Measurements from ENCODE around the gene NFATC1. TPM values are rescaled to one million over a fixed set of nuclear protein-coding genes. Genes with fewer than 3 reads are reported as not detected.

NFATC1 gene
- total RNA-seq, 5 donors from 2014 or later (not counting 1 experiment from before 2014, with no cell fraction given): 58.1 to 108 (median 66.0) TPM

DNA sequence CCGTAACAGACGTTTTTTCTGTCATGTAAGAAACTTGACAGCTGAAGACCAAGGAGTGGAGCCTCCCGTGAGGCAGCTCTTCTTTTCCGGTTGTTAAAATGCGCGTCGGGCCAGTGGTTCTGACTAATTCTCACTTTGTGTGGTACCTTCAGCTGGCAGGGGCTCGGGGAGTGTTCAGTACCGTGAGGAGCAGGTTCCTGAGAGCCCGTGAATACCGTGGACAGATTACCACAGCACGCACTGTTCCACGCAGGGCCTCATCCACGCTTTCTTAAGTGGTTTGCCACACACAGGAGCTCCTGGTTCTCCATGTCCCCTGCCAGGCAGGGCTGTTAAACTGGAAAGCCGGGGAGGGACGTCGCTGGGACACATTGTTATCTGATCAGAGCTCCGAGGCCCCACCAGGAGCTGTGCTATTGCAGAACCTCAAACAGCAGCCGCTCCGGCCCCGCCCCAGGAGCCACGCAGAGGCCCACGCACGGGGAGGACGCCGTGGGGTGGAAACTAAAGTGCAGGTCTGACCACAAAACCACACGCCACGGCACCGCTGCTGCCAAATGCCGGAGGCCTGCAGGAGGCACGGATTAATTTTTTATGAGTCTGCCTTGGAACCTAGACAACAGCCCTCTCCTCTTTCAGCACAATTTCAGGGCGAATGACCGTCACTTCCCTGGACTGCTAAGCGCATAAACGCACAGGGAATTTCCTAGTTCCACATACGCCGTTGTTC is 43.3 kb downstream of the NFATC1 start:
- ATAC-seq (replicated peaks in 1 of 4): peak in 2 of 4 experiments; percentile 32 to 68
- H3K4me1 Mint-ChIP-seq: peaks cover 35 to 56% (median 39%) of the 10 kb centered on the region in 3 donors
- WGBS (ENCODE audit: insufficient coverage): 54% methylated on average over 36 of the region's 37 CpGs

DNA sequence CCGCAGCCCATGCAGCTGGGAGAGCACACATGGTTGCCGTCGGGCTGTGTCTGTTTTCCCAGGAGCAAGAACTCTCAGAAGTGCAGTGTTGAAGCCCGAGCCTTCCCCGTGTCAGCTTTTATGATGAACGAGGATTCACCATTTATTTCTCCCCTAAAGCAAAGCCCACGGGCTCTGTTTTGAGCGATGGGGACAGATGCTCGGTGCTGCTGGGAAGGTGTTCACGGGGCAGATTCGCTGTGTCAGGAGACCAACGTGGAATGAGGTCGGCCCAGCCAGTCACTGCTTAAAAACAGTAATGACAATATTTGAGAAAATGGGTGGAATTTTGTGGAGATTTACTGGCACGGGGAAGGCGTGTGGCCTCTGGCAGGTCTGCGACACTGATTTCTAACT is 43.9 kb downstream of the NFATC1 start:
- Mint-ChIP-seq H3K36me3 (peaks cover 19% of the 10 kb centered on the region), H3K4me1 (peaks cover 34 to 52% (median 38%) of the 10 kb centered on the region in 3 donors), H3K27me3 (no peaks in the 10 kb centered on the region), H3K27ac (peak overlapping the region in 1 of 2 donors; percentile 73), H3K4me3 (no peak overlapping the region), H3K9me3 (no peaks in the 10 kb centered on the region)
- Histone ChIP-seq H3K9me3 (no peaks in the 10 kb centered on the region), H3K4me3 (ENCODE audit: control insufficient read depth in 1 of 2, extremely low read depth in 1 of 2, low read length in 1 of 2) (no peak overlapping the region), H3K36me3 (ENCODE audit: control insufficient read depth in 2 of 2, extremely low read depth in 1 of 2, insufficient read depth in 1 of 2, low read length in 1 of 2) (peaks cover 11 to 18% of the 10 kb centered on the region in 2 donors), H3K4me1 (ENCODE audit: control insufficient read depth in 1 of 2, extremely low read depth in 1 of 2, insufficient read depth in 2 of 2, low read length in 2 of 2) (peaks cover 0 to 53% of the 10 kb centered on the region in 2 experiments), H3K27me3 (replicated peaks in 1 of 2; ENCODE audit: control insufficient read depth in 2 of 2, extremely low read depth in 1 of 2, insufficient read depth in 2 of 2, low read length in 1 of 2) (no peaks in the 10 kb centered on the region), H3K27ac (ENCODE audit: low read length) (no peak overlapping the region)
- POLR2A ChIA-PET: no interaction called here
- DNase-seq: no peak
- CTCF ChIA-PET: no interaction called here
- no peak for ATAC-seq (replicated peaks in 1 of 4)
- 89% methylated on average over 6 of the region's 16 CpGs for WGBS (ENCODE audit: insufficient coverage)

More for the DNA sequence above, 43.3 kb downstream of the NFATC1 start:
- Mint-ChIP-seq H3K27ac (peak overlapping the region; percentile 43 to 73), H3K9me3 (no peaks in the 10 kb centered on the region), H3K4me3 (peak overlapping the region in 1 of 3 donors; percentile 45), H3K36me3 (peaks cover 19% of the 10 kb centered on the region), H3K27me3 (no peaks in the 10 kb centered on the region)
- DNase-seq: peak; percentile 3 to 64 (median 36)
- no peaks in the 10 kb centered on the region for H3K9me3 ChIP-seq
- H3K4me1 ChIP-seq (ENCODE audit: control insufficient read depth in 1 of 2, extremely low read depth in 1 of 2, insufficient read depth in 2 of 2, low read length in 2 of 2): peaks cover 0 to 54% of the 10 kb centered on the region in 2 experiments
- H3K4me3 ChIP-seq (ENCODE audit: control insufficient read depth in 1 of 2, extremely low read depth in 1 of 2, low read length in 1 of 2): no peak overlapping the region
- ChIA-PET CTCF (no interaction called here), POLR2A (no interaction called here)
- H3K27ac ChIP-seq (ENCODE audit: low read length): no peak overlapping the region
- H3K36me3 ChIP-seq (ENCODE audit: control insufficient read depth in 2 of 2, extremely low read depth in 1 of 2, insufficient read depth in 1 of 2, low read length in 1 of 2): peaks cover 11 to 23% of the 10 kb centered on the region in 2 donors
- H3K27me3 ChIP-seq (replicated peaks in 1 of 2; ENCODE audit: control insufficient read depth in 2 of 2, extremely low read depth in 1 of 2, insufficient read depth in 2 of 2, low read length in 1 of 2): no peaks in the 10 kb centered on the region

DNA sequence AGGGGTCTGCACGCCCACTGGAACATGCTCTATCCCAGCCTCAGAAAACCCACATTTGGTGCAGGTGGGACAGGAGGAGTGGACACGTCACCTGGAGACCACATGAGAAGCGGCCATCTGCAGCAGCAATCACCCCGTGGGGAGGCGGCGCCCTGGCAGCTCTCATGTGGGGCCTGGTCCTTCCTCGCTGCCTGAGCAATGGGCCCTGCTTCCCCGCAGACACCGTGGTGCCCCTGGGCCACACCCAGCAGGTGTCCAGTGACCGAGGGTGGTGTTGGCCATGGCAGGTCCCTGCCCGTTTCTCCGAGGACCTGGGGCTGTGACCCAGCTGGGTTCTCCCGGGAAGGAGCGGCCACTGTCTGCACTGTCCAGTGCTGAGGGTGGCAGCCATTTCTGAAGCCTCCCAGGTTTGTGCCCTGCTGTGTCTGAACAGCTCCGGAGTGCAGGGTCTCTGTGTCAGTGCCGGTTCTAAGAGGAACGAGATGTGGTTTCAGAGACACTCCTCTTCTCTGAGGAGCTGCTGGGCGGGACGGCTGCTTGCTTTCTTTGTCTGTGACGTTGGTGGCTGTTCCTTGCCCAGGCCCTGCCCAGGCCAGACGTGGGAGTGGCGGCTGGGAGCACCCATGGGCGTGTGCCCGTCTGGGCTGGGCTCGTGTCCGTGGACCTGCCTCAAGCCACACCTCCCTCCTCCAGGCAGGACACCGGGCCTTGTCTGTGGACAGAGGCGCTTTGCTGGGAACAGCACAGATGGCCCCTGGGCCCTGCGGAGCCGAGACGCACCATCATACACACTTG is 44.8 kb downstream of the NFATC1 start:
- H3K9me3 Mint-ChIP-seq: no peaks in the 10 kb centered on the region

DNA sequence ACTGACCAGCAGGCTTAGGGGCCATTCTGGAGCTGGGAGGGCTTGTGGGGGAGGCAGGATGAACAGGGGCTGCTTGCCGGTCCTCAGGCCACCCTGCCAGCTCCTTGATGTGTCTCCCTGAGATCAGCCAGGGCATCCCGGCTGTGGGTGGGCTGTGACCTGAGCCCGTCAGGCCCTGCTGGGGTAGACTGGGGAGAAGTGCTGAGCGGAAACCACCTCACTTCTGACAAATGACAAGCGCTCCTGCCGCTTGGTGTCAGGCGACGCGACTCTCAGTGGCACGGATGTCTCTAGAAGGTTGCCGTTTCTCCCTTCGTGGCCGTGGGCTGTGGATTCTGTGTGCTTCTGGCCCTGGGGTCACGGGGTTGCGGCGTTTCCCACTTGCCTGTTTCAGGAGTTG is 45.7 kb downstream of the NFATC1 start:
- no peaks in the 10 kb centered on the region for H3K9me3 ChIP-seq
- Mint-ChIP-seq H3K4me1 (peaks cover 21 to 43% (median 33%) of the 10 kb centered on the region in 3 donors), H3K27ac (no peak overlapping the region), H3K9me3 (no peaks in the 10 kb centered on the region), H3K36me3 (peaks cover 10% of the 10 kb centered on the region), H3K27me3 (no peaks in the 10 kb centered on the region), H3K4me3 (no peak overlapping the region)
- WGBS (ENCODE audit: insufficient coverage): 94% methylated on average over 15 of the region's 16 CpGs
- POLR2A ChIA-PET: no interaction called here
- ATAC-seq (replicated peaks in 1 of 4) (no peak), DNase-seq (no peak)
- no peak overlapping the region for H3K27ac ChIP-seq (ENCODE audit: low read length)
- no peak overlapping the region for H3K4me3 ChIP-seq (ENCODE audit: control insufficient read depth in 1 of 2, extremely low read depth in 1 of 2, low read length in 1 of 2)
- peaks cover 0 to 43% of the 10 kb centered on the region in 2 experiments for H3K4me1 ChIP-seq (ENCODE audit: control insufficient read depth in 1 of 2, extremely low read depth in 1 of 2, insufficient read depth in 2 of 2, low read length in 2 of 2)
- CTCF ChIA-PET: no interaction called here
- H3K27me3 ChIP-seq (replicated peaks in 1 of 2; ENCODE audit: control insufficient read depth in 2 of 2, extremely low read depth in 1 of 2, insufficient read depth in 2 of 2, low read length in 1 of 2): no peaks in the 10 kb centered on the region
- peaks cover 10 to 11% of the 10 kb centered on the region in 2 donors for H3K36me3 ChIP-seq (ENCODE audit: control insufficient read depth in 2 of 2, extremely low read depth in 1 of 2, insufficient read depth in 1 of 2, low read length in 1 of 2)

More for the DNA sequence above, 44.8 kb downstream of the NFATC1 start:
- H3K9me3 ChIP-seq: no peaks in the 10 kb centered on the region
- DNase-seq: peak in 2 of 35 experiments; percentile 3 to 37
- H3K36me3 ChIP-seq (ENCODE audit: control insufficient read depth in 2 of 2, extremely low read depth in 1 of 2, insufficient read depth in 1 of 2, low read length in 1 of 2): peaks cover 11 to 13% of the 10 kb centered on the region in 2 donors
- no peaks in the 10 kb centered on the region for H3K27me3 ChIP-seq (replicated peaks in 1 of 2; ENCODE audit: control insufficient read depth in 2 of 2, extremely low read depth in 1 of 2, insufficient read depth in 2 of 2, low read length in 1 of 2)
- 96% methylated on average over 31 of the region's 31 CpGs for WGBS (ENCODE audit: insufficient coverage)
- ChIA-PET POLR2A (no interaction called here), CTCF (no interaction called here)
- H3K27ac Mint-ChIP-seq: no peak overlapping the region
- no peak overlapping the region for H3K27ac ChIP-seq (ENCODE audit: low read length)
- no peaks in the 10 kb centered on the region for H3K27me3 Mint-ChIP-seq
- ATAC-seq (replicated peaks in 1 of 4): no peak
- H3K4me1 ChIP-seq (ENCODE audit: control insufficient read depth in 1 of 2, extremely low read depth in 1 of 2, insufficient read depth in 2 of 2, low read length in 2 of 2): peaks cover 0 to 49% of the 10 kb centered on the region in 2 experiments
- H3K4me1 Mint-ChIP-seq: peaks cover 25 to 45% (median 34%) of the 10 kb centered on the region in 3 donors
- H3K36me3 Mint-ChIP-seq: peaks cover 15% of the 10 kb centered on the region
- H3K4me3 ChIP-seq (ENCODE audit: control insufficient read depth in 1 of 2, extremely low read depth in 1 of 2, low read length in 1 of 2): no peak overlapping the region
- no peak overlapping the region for H3K4me3 Mint-ChIP-seq

DNA sequence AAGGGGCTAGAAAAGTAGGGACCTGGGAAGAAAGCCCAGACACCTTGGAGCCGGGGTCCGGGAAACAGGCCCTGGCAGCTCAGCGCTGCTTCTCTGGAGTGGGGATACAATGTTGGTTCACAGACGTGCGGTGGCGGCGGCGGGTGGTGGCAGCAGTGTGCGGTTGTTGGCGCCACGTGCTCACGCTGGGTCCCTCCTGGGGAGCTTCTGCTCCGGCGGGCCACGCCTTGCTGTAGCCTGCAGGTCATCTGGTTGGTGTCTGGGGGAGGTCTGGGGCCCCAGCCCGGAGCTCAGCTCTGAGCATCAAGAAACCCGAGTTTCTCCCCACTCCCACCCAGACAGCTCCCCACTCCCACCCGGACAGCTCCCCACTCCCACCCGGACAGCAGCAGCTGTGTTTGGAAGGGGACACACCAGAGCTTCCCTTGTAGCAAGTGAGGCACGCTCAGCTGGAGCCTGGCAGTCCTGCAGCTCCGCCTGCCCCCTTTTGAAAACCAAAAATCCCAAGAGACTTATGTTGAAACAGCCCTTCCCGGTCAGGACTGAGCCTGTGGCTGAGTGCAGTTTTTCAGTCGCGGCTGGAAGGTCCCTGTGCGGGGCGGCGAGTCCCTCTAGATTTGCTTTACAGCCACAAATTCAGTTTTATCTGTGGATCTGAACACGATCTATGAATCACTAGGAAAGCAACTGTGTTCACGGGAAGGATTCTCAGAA is 46.9 kb downstream of the NFATC1 start:
- Mint-ChIP-seq H3K36me3 (peaks cover 10% of the 10 kb centered on the region), H3K9me3 (no peaks in the 10 kb centered on the region), H3K4me3 (no peak overlapping the region), H3K27ac (no peak overlapping the region), H3K4me1 (peaks cover 21 to 40% (median 34%) of the 10 kb centered on the region in 3 donors), H3K27me3 (no peaks in the 10 kb centered on the region)
- H3K9me3 ChIP-seq: no peaks in the 10 kb centered on the region
- H3K4me3 ChIP-seq (ENCODE audit: control insufficient read depth in 1 of 2, extremely low read depth in 1 of 2, low read length in 1 of 2): no peak overlapping the region
- no peak overlapping the region for H3K27ac ChIP-seq (ENCODE audit: low read length)
- no peak for ATAC-seq (replicated peaks in 1 of 4)
- H3K4me1 ChIP-seq (ENCODE audit: control insufficient read depth in 1 of 2, extremely low read depth in 1 of 2, insufficient read depth in 2 of 2, low read length in 2 of 2): peaks cover 0 to 44% of the 10 kb centered on the region in 2 experiments
- no peak for DNase-seq
- ChIA-PET POLR2A (no interaction called here), CTCF (no interaction called here)
- WGBS (ENCODE audit: insufficient coverage): 86% methylated on average over 26 of the region's 29 CpGs
- peaks cover 11 to 12% of the 10 kb centered on the region in 2 donors for H3K36me3 ChIP-seq (ENCODE audit: control insufficient read depth in 2 of 2, extremely low read depth in 1 of 2, insufficient read depth in 1 of 2, low read length in 1 of 2)
- no peaks in the 10 kb centered on the region for H3K27me3 ChIP-seq (replicated peaks in 1 of 2; ENCODE audit: control insufficient read depth in 2 of 2, extremely low read depth in 1 of 2, insufficient read depth in 2 of 2, low read length in 1 of 2)

DNA sequence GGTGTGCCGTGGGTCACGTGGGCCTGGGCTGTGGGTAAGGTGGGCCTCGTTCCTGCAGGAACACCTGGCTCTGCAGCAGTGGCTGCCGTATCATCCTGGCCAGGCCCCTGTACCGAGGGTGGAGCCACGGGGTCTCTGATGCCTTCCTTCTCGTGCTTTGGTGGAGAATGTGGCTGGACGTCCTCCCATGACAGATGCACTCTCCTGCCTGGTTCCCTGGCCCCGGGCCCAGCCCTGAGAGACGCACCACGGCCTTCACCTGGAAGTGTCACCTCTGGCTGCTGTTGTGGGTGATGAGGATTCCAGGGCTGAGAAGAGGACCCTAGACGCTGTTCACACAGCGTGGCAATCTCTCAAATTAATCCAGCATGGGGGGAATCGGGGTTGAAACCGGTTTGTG is 49.5 kb downstream of the NFATC1 start:
- Mint-ChIP-seq H3K27me3 (no peaks in the 10 kb centered on the region), H3K9me3 (no peaks in the 10 kb centered on the region), H3K27ac (no peak overlapping the region), H3K4me1 (peaks cover 0 to 17% (median 10%) of the 10 kb centered on the region in 3 donors), H3K4me3 (no peak overlapping the region), H3K36me3 (peaks cover 10% of the 10 kb centered on the region)
- ATAC-seq (replicated peaks in 1 of 4): no peak
- no peak for DNase-seq
- Histone ChIP-seq H3K9me3 (no peaks in the 10 kb centered on the region), H3K4me3 (ENCODE audit: control insufficient read depth in 1 of 2, extremely low read depth in 1 of 2, low read length in 1 of 2) (no peak overlapping the region), H3K36me3 (ENCODE audit: control insufficient read depth in 2 of 2, extremely low read depth in 1 of 2, insufficient read depth in 1 of 2, low read length in 1 of 2) (peaks cover 14 to 25% of the 10 kb centered on the region in 2 donors), H3K27me3 (replicated peaks in 1 of 2; ENCODE audit: control insufficient read depth in 2 of 2, extremely low read depth in 1 of 2, insufficient read depth in 2 of 2, low read length in 1 of 2) (no peaks in the 10 kb centered on the region), H3K4me1 (ENCODE audit: control insufficient read depth in 1 of 2, extremely low read depth in 1 of 2, insufficient read depth in 2 of 2, low read length in 2 of 2) (peaks cover 0 to 19% of the 10 kb centered on the region in 2 experiments), H3K27ac (ENCODE audit: low read length) (no peak overlapping the region)
- POLR2A ChIA-PET: no interaction called here
- 91% methylated on average over 13 of the region's 15 CpGs for WGBS (ENCODE audit: insufficient coverage)
- CTCF ChIA-PET: no interaction called here
